Skeletal muscle cell (primary cell): ENCODE results near the gene UBASH3A.

Experiments
- DNase-seq: peaks from one replicate; pipeline ENCODE4 v3.0.0-alpha.2; 2010; ENCODE audit warnings: low read depth
- H3K4me3 ChIP-seq: 2 replicates; pipeline ENCODE4 v1.5.1; 2011; ENCODE audit warnings: low read depth, mild to moderate bottlenecking, control low read depth, low read length, moderate library complexity

The UBASH3A gene

DNA sequence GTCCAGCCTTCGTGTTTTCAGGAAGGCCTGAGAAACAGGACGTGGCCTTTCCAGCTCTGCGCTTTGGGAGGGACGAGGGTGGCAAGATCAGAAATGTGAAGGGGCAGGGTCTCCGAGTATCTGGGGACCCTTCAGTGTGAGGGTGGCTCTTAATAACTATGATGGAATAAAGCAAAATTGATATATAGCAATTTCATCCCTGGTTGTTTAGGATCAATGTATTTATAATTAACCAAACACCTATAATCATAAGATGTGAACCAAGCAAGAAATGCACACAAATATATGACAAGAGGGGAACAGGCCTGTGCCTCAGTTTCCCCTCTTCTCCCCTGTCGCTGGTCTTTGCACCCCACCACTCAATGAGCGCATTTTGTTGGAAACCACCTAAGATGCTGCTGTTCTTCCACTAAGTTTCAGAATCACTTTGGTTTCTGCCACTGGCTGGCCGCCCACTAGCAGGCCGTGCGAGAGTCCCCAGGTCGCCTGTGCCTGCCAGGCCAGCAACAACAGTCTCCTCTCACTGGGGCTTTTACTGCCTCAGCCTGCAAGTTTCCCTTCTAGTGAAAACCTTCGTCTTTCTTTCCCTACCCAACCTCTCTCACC is 36.6 kb downstream of the UBASH3A start:
- DNase-seq, result no peak
- H3K4me3 ChIP-seq, result no peak overlapping the region

DNA sequence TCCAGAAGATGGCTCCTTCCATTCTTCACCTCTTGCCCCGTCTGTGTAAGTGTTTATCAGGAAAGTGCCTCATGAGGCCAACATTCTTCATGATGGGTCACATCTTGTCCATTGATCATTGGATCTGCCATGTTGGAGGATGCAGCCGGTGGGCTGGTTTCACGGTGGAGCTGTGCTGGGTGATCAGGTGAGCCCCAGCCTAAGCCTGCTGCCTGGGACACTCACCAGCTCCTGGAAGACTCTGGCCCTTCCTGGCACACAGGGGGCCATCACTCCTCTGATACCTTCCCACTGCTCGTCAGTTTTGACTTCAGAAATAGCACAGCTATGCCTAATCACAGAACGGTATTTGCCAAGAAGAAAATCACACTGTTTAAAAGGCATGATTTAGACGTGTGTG is 38.3 kb downstream of the UBASH3A start:
- H3K4me3 ChIP-seq, result no peak overlapping the region
- no peak for DNase-seq

DNA sequence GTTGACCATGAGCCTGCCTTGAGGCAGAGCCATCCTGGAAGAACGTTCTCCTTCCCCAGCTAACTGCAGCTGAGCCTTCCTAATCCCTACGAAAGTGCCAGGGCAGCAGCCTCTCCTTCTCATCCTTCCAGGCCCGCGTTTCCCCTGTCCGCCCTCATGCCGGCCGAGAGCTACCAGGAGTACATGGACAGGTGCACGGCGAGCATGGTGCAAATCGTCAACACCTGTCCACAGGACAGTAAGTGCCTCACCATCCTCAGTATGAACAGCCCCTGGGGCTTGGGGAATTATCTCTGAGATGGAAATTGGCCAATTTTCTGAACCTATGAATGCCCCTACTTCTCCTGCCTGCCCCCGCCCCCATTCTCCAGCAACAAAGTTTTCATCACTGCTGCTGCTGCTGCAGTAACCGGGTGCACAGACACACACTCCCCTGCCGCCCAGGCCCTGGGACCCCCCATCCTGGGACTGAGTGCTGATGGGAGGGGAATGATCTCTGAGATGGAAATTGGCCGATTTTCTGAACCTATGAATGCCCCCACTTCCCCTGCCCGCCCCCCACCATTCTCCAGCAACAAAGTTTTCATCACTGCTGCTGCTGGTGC is 39.6 kb downstream of the UBASH3A start:
- no peak for DNase-seq
- no peak overlapping the region for H3K4me3 ChIP-seq

DNA sequence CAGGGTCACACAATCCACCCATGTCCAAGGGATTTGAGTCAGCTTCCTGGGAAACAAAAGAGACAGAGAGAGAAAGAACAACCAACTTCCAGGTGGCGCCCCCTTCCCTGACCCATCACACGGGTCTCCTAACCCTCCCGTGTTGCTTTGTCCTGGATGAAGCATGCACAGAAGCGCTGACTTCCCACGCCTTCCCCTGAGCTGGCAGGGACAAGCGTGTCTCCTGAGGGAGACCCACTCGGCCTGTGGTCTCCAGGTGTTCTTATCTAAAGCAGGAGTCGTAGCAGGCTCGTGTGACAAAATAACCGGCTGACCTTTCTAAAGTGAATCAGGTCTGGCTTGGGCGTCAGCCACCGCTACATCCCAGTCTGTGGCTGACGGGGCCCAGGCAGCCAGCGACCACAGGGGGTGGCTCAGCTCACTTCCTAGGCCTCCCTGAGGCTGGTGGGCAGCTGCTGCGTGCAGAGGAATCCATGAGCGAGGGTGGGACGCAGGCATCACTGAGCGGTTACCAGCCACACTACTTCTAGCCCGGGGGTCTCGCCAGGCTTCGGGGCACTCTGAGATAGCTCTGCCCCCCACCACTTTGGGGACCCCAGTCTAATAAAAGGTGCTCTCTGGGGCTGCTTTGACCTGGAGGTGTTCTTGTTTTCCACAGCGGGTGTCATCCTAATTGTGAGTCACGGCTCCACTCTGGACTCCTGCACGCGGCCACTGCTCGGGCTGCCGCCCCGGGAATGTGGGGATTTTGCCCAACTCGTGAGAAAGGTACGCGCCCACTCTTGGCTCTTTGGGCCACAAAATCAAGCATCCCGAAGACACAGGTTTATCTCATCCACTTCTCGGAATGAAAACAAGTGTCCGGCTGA is 40.4 kb downstream of the UBASH3A start:
- no peak for DNase-seq
- H3K4me3 ChIP-seq, result no peak overlapping the region

DNA sequence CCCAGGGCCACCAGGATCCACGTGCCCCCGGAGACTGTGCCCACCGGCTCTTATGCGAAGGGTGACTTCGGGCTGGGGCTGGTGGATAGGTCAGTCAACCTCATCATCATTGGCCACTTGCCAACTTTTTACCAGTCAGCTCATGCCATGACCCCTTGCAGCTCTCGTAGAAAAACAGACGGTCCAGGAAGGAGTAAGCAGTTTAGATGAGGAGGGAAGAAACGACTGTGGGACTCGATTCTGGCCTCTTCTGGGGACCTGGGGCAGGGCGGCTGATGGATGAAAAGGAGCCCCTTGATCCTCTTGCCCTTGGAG is 41.0 kb downstream of the UBASH3A start:
- DNase-seq, result no peak
- no peak overlapping the region for H3K4me3 ChIP-seq

DNA sequence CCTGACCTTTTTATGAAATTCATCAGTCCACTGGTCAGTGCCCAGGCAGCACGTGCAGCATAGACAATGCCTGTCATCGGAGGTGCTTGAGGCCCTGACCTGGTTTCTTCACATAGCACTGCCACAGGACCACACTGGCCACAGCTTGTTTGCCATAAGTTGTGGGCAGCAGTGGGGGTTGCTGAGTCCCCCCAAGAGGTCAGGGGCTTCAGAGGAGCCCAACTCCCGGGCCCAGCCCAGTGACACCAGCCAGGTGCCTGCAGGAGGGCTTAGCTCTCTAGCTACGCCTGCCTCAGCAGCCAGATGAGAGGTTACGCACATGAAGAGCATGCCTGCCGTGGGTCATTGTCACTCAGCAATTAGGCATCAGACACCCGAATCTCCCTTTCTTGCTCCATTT is 41.6 kb downstream of the UBASH3A start:
- no peak overlapping the region for H3K4me3 ChIP-seq
- DNase-seq, result no peak

DNA sequence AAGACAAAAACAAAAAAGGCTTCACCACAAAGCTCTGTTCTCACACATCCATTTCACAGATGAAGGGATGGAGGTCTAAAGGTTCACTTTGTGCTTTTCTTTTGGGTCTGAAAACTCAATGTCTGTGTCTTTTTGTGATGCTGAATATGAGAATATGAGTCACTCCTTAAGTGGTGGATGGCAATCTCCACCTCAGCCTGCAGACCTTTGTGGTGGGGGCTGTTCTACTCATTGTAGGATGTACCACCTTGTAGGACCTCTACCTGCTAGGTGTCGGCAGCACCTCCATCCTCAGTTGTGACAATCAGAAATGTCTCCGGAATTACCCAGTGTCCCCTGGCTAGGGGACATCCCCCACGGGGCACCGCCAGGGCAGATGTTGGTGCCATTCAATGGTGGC is 42.8 kb downstream of the UBASH3A start:
- no peak overlapping the region for H3K4me3 ChIP-seq
- no peak for DNase-seq

DNA sequence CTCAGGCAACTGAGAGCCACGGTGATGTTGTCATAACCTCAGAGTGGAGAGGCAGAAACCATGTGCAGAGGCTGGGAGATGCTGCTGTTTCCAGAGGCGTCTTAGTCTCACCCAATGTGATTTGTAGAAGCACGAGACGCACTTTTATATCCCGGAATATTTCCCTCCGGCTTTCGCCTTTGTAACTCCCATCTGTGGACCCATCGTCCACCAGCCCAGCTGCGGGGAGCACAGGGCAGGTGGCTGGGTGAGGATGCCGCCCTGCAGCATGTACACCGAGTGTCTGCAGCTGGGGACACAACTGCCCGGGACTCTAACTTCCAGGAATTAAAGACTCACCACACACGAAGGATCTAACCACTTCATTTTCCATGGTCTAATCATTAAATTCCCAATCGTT is 43.5 kb downstream of the UBASH3A start:
- DNase-seq, result no peak
- H3K4me3 ChIP-seq, result no peak overlapping the region

DNA sequence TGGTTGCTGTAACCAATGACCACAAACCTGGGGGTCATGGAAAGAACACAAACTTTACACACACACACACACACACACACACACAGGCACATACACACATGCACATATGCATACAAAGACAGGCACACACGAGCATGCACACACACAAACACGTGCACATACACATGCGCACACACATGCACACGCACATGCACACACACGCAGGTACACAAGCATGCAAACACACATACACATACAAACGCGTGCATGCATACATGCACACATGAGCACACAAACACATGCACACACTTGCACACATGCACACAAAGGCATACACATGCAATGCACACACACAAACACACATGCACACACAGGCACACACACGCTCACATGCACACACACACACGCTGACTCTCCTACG is 44.0 kb downstream of the UBASH3A start:
- H3K4me3 ChIP-seq, result no peak overlapping the region
- DNase-seq, result no peak

DNA sequence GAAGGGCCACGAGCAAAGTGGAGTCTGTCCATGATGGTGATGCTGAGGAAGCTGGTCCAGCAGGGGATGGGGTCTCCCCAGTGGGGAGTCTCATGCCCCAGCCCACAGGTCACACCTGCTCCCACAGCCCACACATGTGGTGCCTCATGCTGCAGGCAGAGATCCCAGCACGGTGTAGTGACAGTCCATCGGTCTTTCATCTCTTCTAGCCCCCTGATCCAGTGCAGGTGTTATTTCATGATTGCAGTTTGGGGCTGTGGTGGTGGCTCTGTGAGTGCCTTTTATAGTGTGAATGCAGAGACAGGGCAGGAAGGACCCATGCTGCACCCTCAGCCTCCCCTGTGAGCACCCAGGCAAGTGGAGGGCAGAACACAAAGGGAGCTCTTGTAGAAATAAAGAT is 45.0 kb downstream of the UBASH3A start:
- H3K4me3 ChIP-seq, result no peak overlapping the region
- no peak for DNase-seq

DNA sequence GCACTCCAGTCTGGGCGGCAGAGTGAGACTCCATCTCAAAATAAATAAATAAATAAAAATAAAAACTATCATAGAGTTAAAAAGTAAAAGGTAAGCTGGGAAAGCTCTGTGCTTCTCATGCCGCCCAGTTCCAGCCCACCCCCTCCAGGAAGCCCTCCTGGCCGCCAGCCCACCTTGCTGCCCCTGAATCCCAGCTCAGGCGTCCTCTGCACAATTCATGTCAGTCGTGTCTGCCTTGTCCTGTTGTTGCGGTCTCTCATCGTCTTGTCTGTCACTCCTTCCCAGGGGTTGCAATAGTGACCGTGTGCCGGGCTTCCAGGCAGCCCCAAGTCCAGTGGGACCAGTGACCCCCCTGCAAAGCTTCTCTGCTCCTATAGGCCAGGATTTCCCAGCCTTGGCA is 48.2 kb downstream of the UBASH3A start:
- H3K4me3 ChIP-seq, result no peak overlapping the region
- no peak for DNase-seq

DNA sequence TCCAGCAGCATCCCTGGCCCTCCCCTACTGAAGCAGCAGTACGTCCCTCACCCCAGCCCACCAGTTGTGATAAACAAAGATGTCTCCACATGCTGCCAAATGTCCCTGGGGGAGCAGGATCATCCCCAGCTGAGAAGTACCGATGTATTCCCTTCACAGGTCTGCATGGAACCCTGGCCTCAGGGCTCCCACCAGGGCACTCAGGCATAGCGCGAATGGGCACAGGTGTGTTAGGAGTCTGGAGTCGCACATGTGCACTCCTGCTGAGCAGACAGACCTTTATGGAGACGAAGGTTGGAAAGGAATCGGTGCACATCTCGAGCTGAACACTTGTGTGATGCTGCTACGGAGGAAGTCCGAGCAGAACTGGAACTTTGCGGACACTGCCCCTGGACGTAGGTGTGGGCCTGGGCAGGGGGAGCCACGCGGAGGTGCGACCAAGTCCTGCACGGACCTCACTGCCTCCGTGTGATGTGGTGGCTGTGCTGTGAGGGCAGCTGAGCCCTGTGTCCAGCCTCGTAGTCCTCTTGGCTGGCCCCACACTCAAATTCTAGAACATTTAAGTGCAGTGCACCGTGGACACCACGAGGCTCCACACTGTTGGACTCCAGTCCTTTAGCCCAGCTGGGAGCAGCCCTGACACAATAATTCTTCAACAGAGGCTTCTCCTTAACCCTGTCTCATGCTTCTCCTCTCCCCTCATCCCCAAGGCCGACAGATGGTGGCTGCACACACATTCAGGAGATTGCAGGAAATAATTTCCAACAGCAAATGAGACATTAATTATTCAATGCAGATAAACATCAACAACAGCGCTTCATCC is 48.9 kb downstream of the UBASH3A start:
- no peak overlapping the region for H3K4me3 ChIP-seq
- DNase-seq, result no peak

DNA sequence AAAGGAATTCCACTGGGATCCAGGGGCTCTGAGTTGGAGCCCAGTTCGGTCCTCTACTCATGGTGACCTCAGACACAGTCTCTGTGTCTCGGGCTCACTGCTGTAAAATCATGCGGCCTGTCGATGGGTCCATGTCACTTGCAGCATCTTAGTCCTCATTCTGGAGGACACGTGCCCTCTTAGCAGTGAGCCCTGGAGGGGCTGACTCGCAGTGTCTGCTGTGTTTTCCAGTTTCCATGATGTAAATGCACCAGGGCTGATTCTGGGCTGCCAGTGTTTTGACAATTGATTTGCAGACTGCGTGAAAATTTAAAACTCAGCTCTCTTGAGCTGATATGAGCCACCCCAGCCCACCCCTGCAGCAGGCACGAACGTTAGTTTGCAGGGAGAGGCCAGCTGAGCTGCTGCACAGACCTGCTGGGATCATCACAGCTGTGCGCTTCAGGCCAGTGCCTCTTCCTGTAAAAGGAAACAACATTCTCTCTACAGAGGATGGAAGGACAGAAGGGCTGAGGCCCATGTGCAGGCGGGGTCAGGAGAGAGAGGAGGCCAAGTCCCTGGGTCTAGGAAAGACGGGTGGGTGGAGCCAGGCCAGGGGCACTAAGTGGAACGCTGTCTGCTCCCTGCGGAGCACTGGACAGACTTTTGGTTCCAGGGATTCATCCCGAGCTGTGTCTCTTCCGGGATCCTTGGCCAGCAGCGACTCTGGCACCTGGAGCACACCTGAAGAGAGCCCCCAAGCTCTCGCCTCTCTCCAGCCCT is 49.7 kb downstream of the UBASH3A start:
- no peak overlapping the region for H3K4me3 ChIP-seq
- DNase-seq, result no peak

DNA sequence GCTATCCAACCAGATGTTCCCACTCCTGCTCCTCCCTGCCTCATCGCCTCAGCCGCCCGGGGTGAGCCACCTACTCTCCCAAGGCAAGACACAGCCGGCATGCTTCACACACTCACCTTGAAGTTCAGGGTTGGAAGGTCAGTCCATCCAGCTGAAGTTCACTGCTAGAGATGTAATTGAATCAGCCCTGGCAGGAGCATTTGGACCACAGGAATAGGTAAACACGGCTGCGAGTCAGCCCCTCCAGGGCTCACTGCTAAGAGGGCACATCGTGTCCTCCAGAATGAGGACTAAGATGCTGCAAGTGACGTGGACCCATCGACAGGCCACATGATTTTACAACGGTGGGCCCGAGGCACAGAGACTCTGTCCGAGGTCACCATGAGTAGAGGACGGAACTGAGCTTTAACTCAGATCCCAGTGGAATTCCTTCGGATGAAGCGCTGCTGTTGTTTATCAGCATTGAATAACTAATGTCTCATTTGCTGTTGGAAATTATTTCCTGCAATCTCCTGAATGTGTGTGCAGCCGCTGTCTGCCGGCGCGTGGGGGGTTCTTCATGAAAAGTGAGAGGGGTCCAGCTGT is 50.4 kb downstream of the UBASH3A start:
- H3K4me3 ChIP-seq, result no peak overlapping the region
- DNase-seq, result no peak

DNA sequence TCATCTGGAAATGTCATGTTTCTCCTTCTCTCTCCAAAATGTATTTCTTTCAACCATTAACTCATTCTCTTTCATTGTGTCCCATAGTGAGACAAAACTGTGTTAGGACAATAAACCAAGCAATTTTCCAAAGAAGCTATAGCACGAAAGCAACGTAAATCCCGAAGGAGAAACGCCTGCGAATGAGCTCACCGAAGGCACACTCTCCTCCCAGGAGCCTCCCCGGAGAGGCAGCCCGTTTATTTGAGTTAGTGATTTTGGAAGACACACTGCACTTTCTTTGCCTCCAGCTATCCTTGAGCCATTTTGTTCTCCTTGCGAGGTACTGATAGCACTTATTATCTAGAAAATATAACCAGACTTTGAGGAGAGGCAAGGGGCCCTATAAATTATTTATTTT is 51.1 kb downstream of the UBASH3A start:
- no peak overlapping the region for H3K4me3 ChIP-seq
- DNase-seq, result no peak

DNA sequence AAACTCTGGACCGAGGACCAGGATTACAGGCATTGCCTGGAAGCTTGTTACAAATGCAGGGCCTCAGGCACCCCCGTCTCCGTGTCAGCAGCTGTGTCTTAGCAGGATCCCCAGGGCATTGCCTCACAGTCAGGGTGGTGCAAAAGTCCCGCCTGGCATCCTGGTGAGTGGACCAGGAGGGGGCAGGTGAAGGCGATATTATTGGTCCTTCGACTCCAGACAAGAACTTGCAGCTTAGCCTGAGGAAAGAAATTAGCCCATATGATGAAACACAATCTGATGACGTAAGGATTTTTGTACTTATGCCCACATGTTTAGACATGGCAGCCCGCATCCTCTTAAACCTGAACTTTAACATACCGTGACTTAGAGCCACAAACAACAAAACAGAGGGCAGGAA is 51.5 kb downstream of the UBASH3A start:
- no peak for DNase-seq
- no peak overlapping the region for H3K4me3 ChIP-seq

DNA sequence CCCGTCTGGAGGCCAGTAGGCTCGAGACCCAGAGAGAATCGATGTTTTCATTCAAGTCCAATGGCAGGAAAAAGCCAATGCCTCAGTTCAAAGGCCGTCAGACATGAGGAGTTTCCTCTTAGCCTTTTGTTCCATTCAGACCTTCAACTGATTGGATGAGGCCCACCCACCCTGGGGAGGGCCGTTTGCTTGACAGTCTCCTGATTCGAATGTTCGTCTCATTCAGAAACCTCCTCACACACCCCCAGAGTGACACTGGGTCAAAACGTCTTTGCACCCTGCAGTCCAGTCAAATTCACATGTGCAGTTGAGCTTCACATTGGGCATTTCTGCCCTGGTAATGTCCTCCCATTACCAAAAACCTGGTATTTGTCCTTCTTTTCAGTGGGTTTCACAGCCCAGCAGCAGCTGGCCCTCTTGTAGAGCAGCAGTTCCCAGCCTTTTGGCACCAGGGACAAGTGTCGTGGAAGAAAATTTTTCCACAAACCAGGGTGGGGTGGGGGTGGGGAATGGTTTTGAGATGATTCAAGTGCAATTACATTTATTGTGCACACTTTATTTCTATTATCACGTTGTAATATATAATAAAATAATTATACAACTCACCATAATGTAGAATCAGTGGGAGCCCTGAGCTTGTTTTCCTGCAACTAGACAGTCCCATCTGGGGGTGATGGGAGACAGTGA is 52.2 kb downstream of the UBASH3A start:
- H3K4me3 ChIP-seq, result no peak overlapping the region
- no peak for DNase-seq

DNA sequence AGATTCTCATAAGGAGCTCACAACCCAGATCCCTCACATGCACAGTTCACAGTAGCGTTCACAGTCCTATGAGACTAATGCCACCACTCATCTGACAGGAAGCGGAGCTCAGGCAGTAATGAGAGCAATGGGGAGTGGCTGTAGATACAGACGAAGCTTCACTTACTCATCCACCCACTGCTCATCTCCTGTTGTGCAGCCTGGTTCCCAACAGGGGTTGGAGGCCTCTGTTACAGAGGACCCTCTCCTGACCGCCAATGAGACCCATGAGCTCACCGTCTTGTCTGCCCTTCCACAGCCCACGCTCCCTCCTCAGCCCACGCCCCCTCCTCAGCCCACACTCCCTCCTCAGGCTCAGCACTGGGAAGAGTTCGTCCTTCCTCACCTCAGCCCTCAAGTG is 52.8 kb downstream of the UBASH3A start:
- no peak overlapping the region for H3K4me3 ChIP-seq
- DNase-seq, result no peak

DNA sequence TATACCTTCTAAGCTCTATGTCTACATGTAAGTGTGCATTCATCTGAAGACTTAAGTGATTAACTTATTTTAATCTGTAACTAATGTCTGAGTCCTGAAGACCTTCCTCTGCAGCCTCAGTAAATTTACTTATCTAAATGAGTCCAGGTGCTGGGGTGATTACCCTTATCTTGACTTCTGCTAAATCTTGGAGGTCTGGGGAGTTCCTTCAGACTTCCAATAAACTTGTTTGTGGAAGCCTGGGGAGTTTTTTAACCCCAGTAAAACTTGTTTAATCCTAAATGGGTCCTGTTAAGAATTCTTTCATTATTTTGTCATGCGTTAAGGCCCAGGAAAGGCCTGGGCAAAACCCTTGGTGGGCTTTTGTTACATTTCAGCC is 55.4 kb downstream of the UBASH3A start:
- H3K4me3 ChIP-seq, result no peak overlapping the region
- DNase-seq, result no peak
